Skeletal muscle cell (primary cell): ENCODE measurements around the gene AFM.
A peak's percentile ranks its signal among the peaks of the same experiment; 100 is the strongest.

ENCODE experiments used
- DNase-seq: peaks from one replicate; pipeline ENCODE4 v3.0.0-alpha.2; 2010; ENCODE audit warnings: low read depth
- H3K4me3 ChIP-seq: 2 replicates; pipeline ENCODE4 v1.5.1; 2011; ENCODE audit warnings: low read depth, mild to moderate bottlenecking, control low read depth, low read length, moderate library complexity

The AFM gene

GRCh38 chr4:73448448-73449203, 32.9 kb upstream of the AFM start:
- DNase-seq, result no peak
- H3K4me3 ChIP-seq, result no peak overlapping the region

GRCh38 chr4:73450398-73451004, 31.0 kb upstream of the AFM start:
- peak; percentile 72 for DNase-seq
- no peak overlapping the region for H3K4me3 ChIP-seq

GRCh38 chr4:73451404-73451803, 30.1 kb upstream of the AFM start:
- H3K4me3 ChIP-seq, result no peak overlapping the region
- peak; percentile 31 for DNase-seq

- H3K4me3 ChIP-seq, result no peak overlapping the region
- DNase-seq, result no peak
Observed at GRCh38 chr4:73451981-73452747, 29.4 kb upstream of the AFM start.

- no peak overlapping the region for H3K4me3 ChIP-seq
- no peak for DNase-seq
Observed at GRCh38 chr4:73452953-73453700, 28.4 kb upstream of the AFM start.

GRCh38 chr4:73453701-73454005, 27.9 kb upstream of the AFM start:
- no peak for DNase-seq
- H3K4me3 ChIP-seq, result no peak overlapping the region

- DNase-seq, result no peak
- H3K4me3 ChIP-seq, result no peak overlapping the region
Observed at GRCh38 chr4:73454920-73455319, 26.6 kb upstream of the AFM start.

- no peak overlapping the region for H3K4me3 ChIP-seq
- DNase-seq, result no peak
Observed at GRCh38 chr4:73456177-73457022, 25.1 kb upstream of the AFM start.

- no peak overlapping the region for H3K4me3 ChIP-seq
- DNase-seq, result no peak
Observed at GRCh38 chr4:73458184-73459047, 23.1 kb upstream of the AFM start.

GRCh38 chr4:73459048-73459421, 22.5 kb upstream of the AFM start:
- DNase-seq, result no peak
- H3K4me3 ChIP-seq, result no peak overlapping the region

- no peak overlapping the region for H3K4me3 ChIP-seq
- no peak for DNase-seq
Observed at GRCh38 chr4:73460913-73461522, 20.5 kb upstream of the AFM start.

GRCh38 chr4:73468170-73468569, 13.4 kb upstream of the AFM start:
- no peak for DNase-seq
- no peak overlapping the region for H3K4me3 ChIP-seq

GRCh38 chr4:73470728-73471127, 10.8 kb upstream of the AFM start:
- H3K4me3 ChIP-seq, result no peak overlapping the region
- DNase-seq, result no peak

- no peak overlapping the region for H3K4me3 ChIP-seq
Observed at GRCh38 chr4:73477176-73477575, 4.4 kb upstream of the AFM start.

GRCh38 chr4:73479323-73479722, 2.2 kb upstream of the AFM start:
- no peak overlapping the region for H3K4me3 ChIP-seq
- DNase-seq, result no peak

More at GRCh38 chr4:73477176-73477575, 4.4 kb upstream of the AFM start:
- no peak for DNase-seq

- no peak for DNase-seq
Observed at GRCh38 chr4:73485085-73485484, 3.5 kb downstream of the AFM start.

GRCh38 chr4:73485596-73485995, 4.1 kb downstream of the AFM start:
- no peak for DNase-seq
- H3K4me3 ChIP-seq, result no peak overlapping the region

More at GRCh38 chr4:73485085-73485484, 3.5 kb downstream of the AFM start:
- no peak overlapping the region for H3K4me3 ChIP-seq

GRCh38 chr4:73486497-73486896, 5.0 kb downstream of the AFM start:
- DNase-seq, result no peak
- H3K4me3 ChIP-seq, result no peak overlapping the region
